Body of pancreas (tissue), 4 donors: ENCODE results near the gene HORMAD2. TPM values are rescaled to one million over a fixed set of nuclear protein-coding genes. Genes with fewer than 3 reads are reported as not detected.
"Not testable (repeated sequence)": the region's sequence is repeated elsewhere in the genome, so short reads cannot be mapped to it uniquely, and the experiment has no call there.

Experiments used
- ATAC-seq: fragments of 150-250 bp; one replicate; pipeline ENCODE4 v1.9.1; 2016
- DNase-seq, 4 donors: peaks; one replicate each; pipeline ENCODE4 v3.0.0-alpha.2; 2019
- H3K27ac ChIP-seq, 4 donors: fragments of 200-600 bp; sonication (generic); 1 replicate in 3 of 4; 2 replicates in 1 of 4; pipeline versions ENCODE4 v1.5.1 to v1.6.1; 2016 to 2019; ENCODE audit warnings: mild to moderate bottlenecking in 1 of 4, mixed read lengths in 1 of 4, moderate library complexity in 1 of 4
- H3K27me3 ChIP-seq, 2 donors: fragments of 200-600 bp; sonication (generic); one replicate each; pipeline ENCODE4 v1.6.0; 2016; ENCODE audit warnings: mild to moderate bottlenecking in 1 of 2
- H3K36me3 ChIP-seq, 2 donors: fragments of 200-600 bp; sonication (generic); replicated peaks in 1 of 2; 2 replicates each; pipeline ENCODE4 v1.5.1; 2016; ENCODE audit warnings: low read depth in 2 of 2; ENCODE audit not compliant: insufficient read depth in 1 of 2
- H3K4me1 ChIP-seq: fragments of 200-600 bp; sonication (generic); one replicate; pipeline ENCODE4 v1.6.0; 2016
- H3K4me3 ChIP-seq, 2 donors: fragments of 200-600 bp; sonication (generic); 1 replicate in 1 of 2; 2 replicates in 1 of 2; pipeline ENCODE4 v1.5.1; 2016 to 2019
- H3K9me3 ChIP-seq, 3 donors: fragments of 200-600 bp; sonication (generic); 1 replicate in 2 of 3; 2 replicates in 1 of 3; pipeline ENCODE4 v1.5.1; 2016
- CTCF ChIP-seq, 7 experiments: fragments of 450-650 bp in 4 of 7; fragments of 200-600 bp in 3 of 7; sonication (generic) in 3 of 7; IDR thresholded peaks; one replicate each; pipeline ENCODE4 v1.5.1; 2016 to 2019; ENCODE audit warnings: antibody characterized with exemption in 7 of 7
- POLR2A ChIP-seq, 3 donors: fragments of 450-650 bp; IDR thresholded peaks; one replicate each; pipeline ENCODE4 v1.6.1; 2016; ENCODE audit warnings: antibody characterized with exemption in 3 of 3, mild to moderate bottlenecking in 2 of 3
- WGBS, 2 donors: methylation state at CpG; one replicate each; pipeline ENCODE4 v1.1.5; 2017; 5-methylcytosine and 5-hydroxymethylcytosine counted together
- intact Hi-C: fragments of 100-400 bp; cut with DNase I; formaldehyde crosslinking; loops from one replicate; pipeline ENCODE4 v1.15.1; 2023
- total RNA-seq, 2 donors: library from RNA; depleted of rRNA; stranded (reverse); fragments of >200 nt; gene quantifications; one replicate each; pipeline ENCODE4 v1.1.0, GENCODE V29; 2016

Gene HORMAD2
- total RNA-seq, 2 donors from 2014 or later = not detected

- H3K27ac ChIP-seq = no peak overlapping the region
- 56 to 78% methylated on average over 1 of the region's 1 CpG for WGBS, 2 donors
- H3K4me1 ChIP-seq = no peaks in the 10 kb centered on the region
- H3K4me3 ChIP-seq = no peak overlapping the region
- TF ChIP-seq POLR2A (IDR thresholded peaks at IDR 0.05) = no peak
- no peak for TF ChIP-seq CTCF (IDR thresholded peaks at IDR 0.05)
- ATAC-seq = no peak
- no peaks in the 10 kb centered on the region for H3K9me3 ChIP-seq
- H3K27me3 ChIP-seq = no peaks in the 10 kb centered on the region
- intact Hi-C loops = no loop called here
- DNase-seq = no peak
- no peaks in the 10 kb centered on the region for H3K36me3 ChIP-seq
These were observed 14.5 kb downstream of the HORMAD2 start for GRCh38 chr22:30094804-30095203.

- intact Hi-C loops = no loop called here
- ATAC-seq (no peak), DNase-seq (no peak)
- H3K4me1 ChIP-seq = no peaks in the 10 kb centered on the region
- H3K27me3 ChIP-seq = no peaks in the 10 kb centered on the region
- TF ChIP-seq CTCF (IDR thresholded peaks at IDR 0.05) = no peak
- TF ChIP-seq POLR2A (IDR thresholded peaks at IDR 0.05) = no peak
- H3K36me3 ChIP-seq = no peaks in the 10 kb centered on the region
- WGBS, 2 donors = 0% methylated on average over 1 of the region's 1 CpG
- H3K9me3 ChIP-seq = no peaks in the 10 kb centered on the region
- no peak overlapping the region for H3K4me3 ChIP-seq
- H3K27ac ChIP-seq = no peak overlapping the region
These were observed 17.6 kb downstream of the HORMAD2 start for GRCh38 chr22:30097861-30098260.

GRCh38 chr22:30100770-30101169 lies 20.5 kb downstream of the HORMAD2 start:
- H3K9me3 ChIP-seq, H3K4me3 ChIP-seq, H3K27ac ChIP-seq, H3K27me3 ChIP-seq, DNase-seq, ATAC-seq, H3K36me3 ChIP-seq, H3K4me1 ChIP-seq, intact Hi-C loops: not testable (repeated sequence)
- WGBS, 2 donors = 25 to 54% methylated on average over 2 of the region's 2 CpGs

GRCh38 chr22:30104501-30105156 lies 24.4 kb downstream of the HORMAD2 start:
- no peak for DNase-seq
- TF ChIP-seq POLR2A (IDR thresholded peaks at IDR 0.05) = no peak
- no peak for TF ChIP-seq CTCF (IDR thresholded peaks at IDR 0.05)
- intact Hi-C loops = no loop called here
- H3K4me3 ChIP-seq = no peak overlapping the region
- H3K36me3 ChIP-seq = no peaks in the 10 kb centered on the region
- WGBS, 2 donors = 61 to 80% methylated on average over 3 of the region's 3 CpGs
- no peaks in the 10 kb centered on the region for H3K27me3 ChIP-seq
- H3K27ac ChIP-seq = no peak overlapping the region
- no peaks in the 10 kb centered on the region for H3K4me1 ChIP-seq
- no peaks in the 10 kb centered on the region for H3K9me3 ChIP-seq
- no peak for ATAC-seq

GRCh38 chr22:30105483-30105882 lies 25.2 kb downstream of the HORMAD2 start:
- H3K27me3 ChIP-seq = no peaks in the 10 kb centered on the region
- DNase-seq (no peak), ATAC-seq (no peak)
- no peaks in the 10 kb centered on the region for H3K36me3 ChIP-seq
- intact Hi-C loops = no loop called here
- TF ChIP-seq POLR2A (IDR thresholded peaks at IDR 0.05) = no peak
- no peaks in the 10 kb centered on the region for H3K4me1 ChIP-seq
- no peaks in the 10 kb centered on the region for H3K9me3 ChIP-seq
- H3K4me3 ChIP-seq = no peak overlapping the region
- no peak overlapping the region for H3K27ac ChIP-seq

GRCh38 chr22:30113494-30113893 lies 33.2 kb downstream of the HORMAD2 start:
- WGBS, 2 donors = 79 to 80% methylated on average over 1 of the region's 1 CpG
- TF ChIP-seq CTCF (IDR thresholded peaks at IDR 0.05) = no peak
- no peak for TF ChIP-seq POLR2A (IDR thresholded peaks at IDR 0.05)
- DNase-seq (no peak), ATAC-seq (no peak)
- Histone ChIP-seq H3K27ac (no peak overlapping the region), H3K4me1 (no peaks in the 10 kb centered on the region), H3K4me3 (no peak overlapping the region), H3K27me3 (no peaks in the 10 kb centered on the region), H3K9me3 (no peaks in the 10 kb centered on the region), H3K36me3 (no peaks in the 10 kb centered on the region)
- intact Hi-C loops = loop anchor here (10.0 kb wide), 1 partner anchor 271 kb away; the partner anchor contains the start of gene RNF215
